A549 (cell line): ENCODE data around the gene SMG6. TPM values are rescaled to one million over a fixed set of nuclear protein-coding genes. Genes with fewer than 3 reads are reported as not detected.
A peak's percentile ranks its signal among the peaks of the same experiment; 100 is the strongest.

Source experiments
- ATAC-seq, 2 experiments: fragments of 200-7000 bp in 1 of 2; fragments of >200 bp in 1 of 2; cut with Nextera tagmentation in 1 of 2; cut with Tn5 transposase in 1 of 2; 3 replicates each; pipeline versions ENCODE4 v1.8.0 to v1.9.1; 2018 to 2020; ENCODE audit warnings: mild to moderate bottlenecking in 1 of 2, moderate library complexity in 1 of 2
- CTCF ChIA-PET: fragments of 300-600 bp; sonication (Branson Sonifier 250); formaldehyde crosslinking; extraction: SDS; loops from one replicate; lab custom pipeline; 2021; ENCODE audit warnings: antibody characterized with exemption, inconsistent platforms; lab: Yijun Ruan, JAX
- POLR2A ChIA-PET: fragments of 350-600 bp; formaldehyde crosslinking; extraction: SDS; loops from one replicate; lab custom pipeline; 2021; ENCODE audit warnings: antibody characterized with exemption, inconsistent platforms; lab: Yijun Ruan, JAX
- DNase-seq, 2 experiments: peaks; one replicate each; pipeline versions ENCODE4 v3.0.0 to v3.0.0-alpha.2; 2011 to 2016; ENCODE audit warnings: low read depth in 1 of 2, low spot score in 1 of 2
- FAIRE-seq: peaks from 2 replicates; lab custom pipeline; 2011; peaks lifted over from hg19 to GRCh38; lab: Jason Lieb, UNC
- H3K27ac ChIP-seq, 2 experiments: fragments of >200 bp; sonication (Bioruptor Twin); formaldehyde crosslinking; 3 replicates each; pipeline ENCODE4 v1.5.1; 2016 to 2017
- H3K4me1 ChIP-seq: fragments of >200 bp; sonication (Bioruptor Twin); formaldehyde crosslinking; 3 replicates; pipeline ENCODE4 v1.6.1; 2016
- H3K4me2 ChIP-seq: fragments of >200 bp; sonication (Bioruptor Twin); formaldehyde crosslinking; 3 replicates; pipeline ENCODE4 v1.6.1; 2016
- H3K4me3 ChIP-seq: fragments of >200 bp; sonication (Bioruptor Twin); formaldehyde crosslinking; 3 replicates; pipeline ENCODE4 v1.5.1; 2016
- H3K9me3 ChIP-seq: fragments of >200 bp; sonication (Bioruptor Twin); formaldehyde crosslinking; 3 replicates; pipeline ENCODE4 v1.6.1; 2016
- CBX8 ChIP-seq: fragments of 200-600 bp; sonication (generic); IDR thresholded peaks from 2 replicates; pipeline ENCODE4 v1.6.1; 2016
- CEBPB ChIP-seq, 2 experiments: fragments of >200 bp in 1 of 2; sonication (Bioruptor Twin) in 1 of 2; formaldehyde crosslinking in 1 of 2; IDR thresholded peaks; 2 replicates each; pipeline ENCODE4 v1.6.1; 2012 to 2016
- EHMT2 ChIP-seq: fragments of 200-600 bp; sonication (generic); IDR thresholded peaks from 2 replicates; pipeline ENCODE4 v1.6.1; 2016; ENCODE audit warnings: antibody characterized with exemption, low read depth, mild to moderate bottlenecking, moderate library complexity
- ELK1 ChIP-seq: fragments of 150-350 bp; IDR thresholded peaks from 2 replicates; pipeline ENCODE4 v1.6.1; 2014; ENCODE audit warnings: low read depth, mild to moderate bottlenecking, low read length
- EP300 ChIP-seq, 2 experiments: fragments of >200 bp; sonication (Bioruptor Twin); formaldehyde crosslinking; IDR thresholded peaks; 2 replicates in 1 of 2; 3 replicates in 1 of 2; pipeline ENCODE4 v1.6.1; 2016 to 2017
- FOSB ChIP-seq: fragments of 250-450 bp; sonication (Bioruptor Pico); IDR thresholded peaks from 2 replicates; pipeline ENCODE4 v1.5.0; 2020; ENCODE audit warnings: mild to moderate bottlenecking, moderate library complexity
- FOSL2 ChIP-seq, 2 experiments: fragments of 450-650 bp in 1 of 2; fragments of >200 bp in 1 of 2; sonication (Bioruptor Twin) in 1 of 2; formaldehyde crosslinking; IDR thresholded peaks; 2 replicates each; pipeline versions ENCODE4 v1.5.0 to v1.6.1; 2016 to 2020; ENCODE audit warnings: mild to moderate bottlenecking in 1 of 2, moderate library complexity in 1 of 2
- FOXS1 ChIP-seq: fragments of 250-450 bp; sonication (Bioruptor Pico); IDR thresholded peaks from 2 replicates; pipeline ENCODE4 v1.5.0; 2020; ENCODE audit warnings: mild to moderate bottlenecking, moderate library complexity
- GATA3 ChIP-seq: IDR thresholded peaks from 2 replicates; pipeline ENCODE4 v1.6.1; 2012; ENCODE audit warnings: borderline replicate concordance
- HOXB13 ChIP-seq: fragments of 250-450 bp; sonication (Bioruptor Pico); IDR thresholded peaks from 2 replicates; pipeline ENCODE4 v1.5.0; 2020; ENCODE audit warnings: low read depth, mild to moderate bottlenecking, moderate library complexity
- HOXB5 ChIP-seq: fragments of 250-450 bp; sonication (Bioruptor Pico); IDR thresholded peaks from 2 replicates; pipeline ENCODE4 v1.5.0; 2020; ENCODE audit warnings: mild to moderate bottlenecking, moderate library complexity
- JUN ChIP-seq, 2 experiments: fragments of >200 bp; sonication (Bioruptor Twin); formaldehyde crosslinking; IDR thresholded peaks; 2 replicates in 1 of 2; 3 replicates in 1 of 2; pipeline ENCODE4 v1.6.1; 2016 to 2017
- JUNB ChIP-seq: fragments of >200 bp; sonication (Bioruptor Twin); formaldehyde crosslinking; IDR thresholded peaks from 2 replicates; pipeline ENCODE4 v1.6.1; 2016
- KDM1A ChIP-seq: fragments of 200-600 bp; sonication (generic); IDR thresholded peaks from 2 replicates; pipeline ENCODE4 v1.6.1; 2016; ENCODE audit warnings: low read depth, mild to moderate bottlenecking
- KDM5A ChIP-seq: fragments of 200-600 bp; sonication (generic); IDR thresholded peaks from 2 replicates; pipeline ENCODE4 v1.6.1; 2016; ENCODE audit warnings: antibody characterized with exemption, mild to moderate bottlenecking
- MAFK ChIP-seq: fragments of 450-650 bp; IDR thresholded peaks from 2 replicates; pipeline ENCODE4 v1.6.1; 2014; ENCODE audit not compliant: partially characterized antibody
- MAZ ChIP-seq: fragments of 150-350 bp; IDR thresholded peaks from 2 replicates; pipeline ENCODE4 v1.6.1; 2014; ENCODE audit warnings: antibody characterized with exemption, low read depth, low read length, borderline replicate concordance
- NPAS2 ChIP-seq: fragments of 250-450 bp; sonication (Bioruptor Pico); IDR thresholded peaks from 2 replicates; pipeline ENCODE4 v1.8.0; 2022; ENCODE audit warnings: mild to moderate bottlenecking, moderate library complexity, borderline replicate concordance
- SMC3 ChIP-seq: fragments of >200 bp; sonication (Bioruptor Twin); formaldehyde crosslinking; IDR thresholded peaks from 3 replicates; pipeline ENCODE4 v1.6.1; 2018; ENCODE audit warnings: inconsistent platforms
- USF2 ChIP-seq: fragments of 450-650 bp; IDR thresholded peaks from 2 replicates; pipeline ENCODE4 v1.6.1; 2014; ENCODE audit warnings: antibody characterized with exemption
- WGBS: methylation state at CpG from one replicate; pipeline ENCODE4 v1.1.6; 2017; ENCODE audit errors: missing lambda C conversion rate; 5-methylcytosine and 5-hydroxymethylcytosine counted together
- polyA plus RNA-seq, 4 experiments: library from polyadenylated mRNA; depleted of rRNA in 3 of 4; stranded (reverse); fragments of >200 nt; fragmentation: RNase III in 1 of 4; extraction: RNeasy Plus Mini Kit Qiagen cat#74134 plus additional on column Dnase treatment in 1 of 4; gene quantifications; 2 replicates in 3 of 4; 3 replicates in 1 of 4; pipeline ENCODE4 v1.2.3, GENCODE V29; 2011 to 2017
- TF ChIP-seq, protein P1 (sequence below): fragments of >200 bp; sonication (Bioruptor Twin); formaldehyde crosslinking; IDR thresholded peaks from 2 replicates; pipeline ENCODE4 v1.6.1; 2016
- TF ChIP-seq, protein P2 (sequence below): IDR thresholded peaks from 2 replicates; pipeline ENCODE4 v1.6.1; 2012
- TF ChIP-seq, protein P3 (sequence below): fragments of 250-450 bp; sonication (Bioruptor Pico); IDR thresholded peaks from 2 replicates; pipeline ENCODE4 v1.5.0; 2020; ENCODE audit warnings: low read depth, mild to moderate bottlenecking, moderate library complexity

The SMG6 gene
- polyA plus RNA-seq, 2 of the 4 experiments (the other 2 are of a cell fraction) = 4.7 to 17.0 TPM

DNA sequence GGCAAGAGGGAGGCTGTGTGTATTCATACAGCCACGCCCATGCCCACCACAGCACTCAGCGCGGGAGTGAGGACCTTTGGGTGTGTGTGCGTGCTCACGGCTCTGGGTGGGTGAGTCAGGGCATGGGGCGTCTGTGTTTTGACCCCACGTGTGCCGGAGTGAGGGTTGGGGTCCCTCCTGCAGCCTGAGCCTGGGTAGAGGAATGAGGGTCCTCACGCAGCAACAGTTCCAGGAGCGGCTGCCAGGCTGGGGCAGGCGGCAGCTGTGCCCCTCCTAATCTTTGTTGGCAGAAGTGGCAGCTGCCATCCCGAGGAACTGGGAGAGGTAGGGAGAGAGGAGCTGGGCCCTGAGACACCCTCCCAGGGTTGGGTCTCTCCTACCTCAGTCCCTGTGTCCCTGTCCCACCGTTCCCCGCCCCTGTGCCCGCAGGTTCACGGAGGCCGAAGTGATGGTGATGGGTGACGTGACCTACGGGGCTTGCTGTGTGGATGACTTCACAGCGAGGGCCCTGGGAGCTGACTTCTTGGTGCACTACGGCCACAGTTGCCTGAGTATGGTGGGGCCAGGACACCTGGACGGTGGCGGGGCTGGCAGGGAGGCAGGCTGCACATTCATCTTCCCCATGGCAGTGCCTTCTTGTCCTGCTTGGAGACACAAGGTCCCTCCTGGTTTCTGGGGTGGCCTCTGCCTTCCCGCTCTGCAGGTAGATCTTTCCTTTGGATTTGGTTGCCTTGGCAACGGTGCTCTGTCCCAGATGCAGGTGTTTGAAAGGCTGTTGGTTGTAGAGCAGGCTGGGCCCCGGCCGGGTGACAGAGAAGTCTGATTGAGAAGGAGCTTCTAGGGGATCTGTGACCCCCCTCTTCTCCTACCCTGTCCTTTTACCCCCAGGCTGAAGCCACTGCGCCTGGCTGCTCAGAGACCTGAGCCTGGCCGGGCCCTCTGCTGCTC lies 267.8 kb downstream of the SMG6 start (continued):
- TF ChIP-seq ELK1 (no peak), KDM5A (no peak), MAZ (no peak), SMC3 (no peak), KDM1A (no peak), CEBPB (IDR thresholded peaks at IDR 0.05) (no peak)

GRCh38 chr17:2034806-2035540 lies 268.6 kb downstream of the SMG6 start:
- POLR2A ChIA-PET = no interaction called here
- H3K4me2 ChIP-seq = peak overlapping the region; percentile 38; the same call in 1 of the 3 replicates
- DNase-seq = no peak
- no peaks in the 10 kb centered on the region for H3K9me3 ChIP-seq
- H3K4me3 ChIP-seq = no peak overlapping the region
- H3K4me1 ChIP-seq = peaks cover 21% of the 10 kb centered on the region
- ATAC-seq = no peak
- FAIRE-seq = no peak
- WGBS = 55% methylated on average over 3 of the region's 9 CpGs
- CTCF ChIA-PET = interaction anchor here (0.7 to 17.0 kb wide), 6 partner anchors 7 to 153 kb away, joined by 3 to 224 read pairs (median 66); partner anchors contain the start of genes DPH1, HIC1, OVCA2 and RTN4RL1
- peak overlapping the region in 1 of 2 experiments; percentile 65; a peak in 3 of 6 replicates for H3K27ac ChIP-seq
- TF ChIP-seq NPAS2 (CRISPR knock-in tag) (no peak), FOSL2 (IDR thresholded peaks at IDR 0.05) (no peak), FOSL2 (CRISPR knock-in tag; IDR thresholded peaks at IDR 0.05) (no peak), EP300 (IDR thresholded peaks at IDR 0.05) (no peak), EHMT2 (no peak), FOSB (no peak), SMC3 (no peak), JUN (IDR thresholded peaks at IDR 0.05) (no peak), HOXB5 (CRISPR knock-in tag) (no peak), CEBPB (IDR thresholded peaks at IDR 0.05) (no peak), CBX8 (no peak), USF2 (no peak), FOXS1 (CRISPR knock-in tag) (no peak), GATA3 (no peak), JUNB (no peak), HOXB13 (no peak), MAFK (no peak)
- TF ChIP-seq, protein P1, sequence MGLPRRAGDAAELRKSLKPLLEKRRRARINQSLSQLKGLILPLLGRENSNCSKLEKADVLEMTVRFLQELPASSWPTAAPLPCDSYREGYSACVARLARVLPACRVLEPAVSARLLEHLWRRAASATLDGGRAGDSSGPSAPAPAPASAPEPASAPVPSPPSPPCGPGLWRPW = no peak
- TF ChIP-seq, protein P2, sequence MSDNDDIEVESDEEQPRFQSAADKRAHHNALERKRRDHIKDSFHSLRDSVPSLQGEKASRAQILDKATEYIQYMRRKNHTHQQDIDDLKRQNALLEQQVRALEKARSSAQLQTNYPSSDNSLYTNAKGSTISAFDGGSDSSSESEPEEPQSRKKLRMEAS = no peak
- TF ChIP-seq, protein P3, sequence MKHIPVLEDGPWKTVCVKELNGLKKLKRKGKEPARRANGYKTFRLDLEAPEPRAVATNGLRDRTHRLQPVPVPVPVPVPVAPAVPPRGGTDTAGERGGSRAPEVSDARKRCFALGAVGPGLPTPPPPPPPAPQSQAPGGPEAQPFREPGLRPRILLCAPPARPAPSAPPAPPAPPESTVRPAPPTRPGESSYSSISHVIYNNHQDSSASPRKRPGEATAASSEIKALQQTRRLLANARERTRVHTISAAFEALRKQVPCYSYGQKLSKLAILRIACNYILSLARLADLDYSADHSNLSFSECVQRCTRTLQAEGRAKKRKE (CRISPR knock-in tag) = no peak
